ENCODE results near the gene YWHAH.
A peak's percentile ranks its signal among the peaks of the same experiment; 100 is the strongest.

YWHAH gene

GRCh38 chr22:31987218-31987617 lies 42.9 kb downstream of the YWHAH start:
- Histone ChIP-seq H3K36me3 (ENCODE audit: control insufficient read depth, insufficient read depth, low read length, severe bottlenecking) (no peaks in the 10 kb centered on the region), H3K4me1 (ENCODE audit: control insufficient read depth, insufficient read depth, low read length) (no peaks in the 10 kb centered on the region), H3K4me3 (ENCODE audit: low read length) (no peak overlapping the region), H3K27me3 (replicated peaks; ENCODE audit: control insufficient read depth, insufficient read depth, low read length) (peaks cover 24% of the 10 kb centered on the region), H3K9me3 (ENCODE audit: control insufficient read depth, low read length) (no peaks in the 10 kb centered on the region), H3K9ac (ENCODE audit: low read length) (no peak overlapping the region)
- no peak for DNase-seq (ENCODE audit: low read depth)

- no peak overlapping the region for H3K4me3 ChIP-seq (ENCODE audit: low read length)
- no peak overlapping the region for H3K9ac ChIP-seq (ENCODE audit: low read length)
- H3K27me3 ChIP-seq (replicated peaks; ENCODE audit: control insufficient read depth, insufficient read depth, low read length): peaks cover 26% of the 10 kb centered on the region
- no peaks in the 10 kb centered on the region for H3K4me1 ChIP-seq (ENCODE audit: control insufficient read depth, insufficient read depth, low read length)
- no peak for DNase-seq (ENCODE audit: low read depth)
- H3K9me3 ChIP-seq (ENCODE audit: control insufficient read depth, low read length): no peaks in the 10 kb centered on the region
- H3K36me3 ChIP-seq (ENCODE audit: control insufficient read depth, insufficient read depth, low read length, severe bottlenecking): no peaks in the 10 kb centered on the region
Measured at GRCh38 chr22:31991102-31991839, 46.9 kb downstream of the YWHAH start.

GRCh38 chr22:31995046-31995445 lies 50.7 kb downstream of the YWHAH start:
- no peaks in the 10 kb centered on the region for H3K9me3 ChIP-seq (ENCODE audit: control insufficient read depth, low read length)
- H3K27me3 ChIP-seq (replicated peaks; ENCODE audit: control insufficient read depth, insufficient read depth, low read length): peaks cover 18% of the 10 kb centered on the region
- no peaks in the 10 kb centered on the region for H3K36me3 ChIP-seq (ENCODE audit: control insufficient read depth, insufficient read depth, low read length, severe bottlenecking)
- H3K9ac ChIP-seq (ENCODE audit: low read length): no peak overlapping the region
- no peaks in the 10 kb centered on the region for H3K4me1 ChIP-seq (ENCODE audit: control insufficient read depth, insufficient read depth, low read length)
- no peak for DNase-seq (ENCODE audit: low read depth)
- H3K4me3 ChIP-seq (ENCODE audit: low read length): no peak overlapping the region

- no peak overlapping the region for H3K4me3 ChIP-seq (ENCODE audit: low read length)
- no peak overlapping the region for H3K9ac ChIP-seq (ENCODE audit: low read length)
- H3K27me3 ChIP-seq (replicated peaks; ENCODE audit: control insufficient read depth, insufficient read depth, low read length): peaks cover 10% of the 10 kb centered on the region
- no peaks in the 10 kb centered on the region for H3K9me3 ChIP-seq (ENCODE audit: control insufficient read depth, low read length)
- H3K36me3 ChIP-seq (ENCODE audit: control insufficient read depth, insufficient read depth, low read length, severe bottlenecking): no peaks in the 10 kb centered on the region
- H3K4me1 ChIP-seq (ENCODE audit: control insufficient read depth, insufficient read depth, low read length): no peaks in the 10 kb centered on the region
- no peak for DNase-seq (ENCODE audit: low read depth)
Measured at GRCh38 chr22:31995807-31996206, 51.5 kb downstream of the YWHAH start.

GRCh38 chr22:31998784-31999385 lies 54.5 kb downstream of the YWHAH start:
- Histone ChIP-seq H3K36me3 (ENCODE audit: control insufficient read depth, insufficient read depth, low read length, severe bottlenecking) (no peaks in the 10 kb centered on the region), H3K4me3 (ENCODE audit: low read length) (no peak overlapping the region), H3K27me3 (replicated peaks; ENCODE audit: control insufficient read depth, insufficient read depth, low read length) (peaks cover 7% of the 10 kb centered on the region), H3K4me1 (ENCODE audit: control insufficient read depth, insufficient read depth, low read length) (no peaks in the 10 kb centered on the region), H3K9me3 (ENCODE audit: control insufficient read depth, low read length) (no peaks in the 10 kb centered on the region), H3K9ac (ENCODE audit: low read length) (no peak overlapping the region)
- DNase-seq (ENCODE audit: low read depth): no peak

- Histone ChIP-seq H3K9ac (ENCODE audit: low read length) (no peak overlapping the region), H3K4me1 (ENCODE audit: control insufficient read depth, insufficient read depth, low read length) (peaks cover 2% of the 10 kb centered on the region), H3K4me3 (ENCODE audit: low read length) (no peak overlapping the region), H3K9me3 (ENCODE audit: control insufficient read depth, low read length) (no peaks in the 10 kb centered on the region), H3K27me3 (replicated peaks; ENCODE audit: control insufficient read depth, insufficient read depth, low read length) (peaks cover 5% of the 10 kb centered on the region), H3K36me3 (ENCODE audit: control insufficient read depth, insufficient read depth, low read length, severe bottlenecking) (no peaks in the 10 kb centered on the region)
- DNase-seq (ENCODE audit: low read depth): no peak
Measured at GRCh38 chr22:32000181-32000580, 55.8 kb downstream of the YWHAH start.

- H3K4me3 ChIP-seq (ENCODE audit: low read length): no peak overlapping the region
- peak; percentile 3 for DNase-seq (ENCODE audit: low read depth)
Measured at GRCh38 chr22:32005453-32005852, 61.1 kb downstream of the YWHAH start.

More at GRCh38 chr22:32005453-32005852, 61.1 kb downstream of the YWHAH start:
- no peaks in the 10 kb centered on the region for H3K36me3 ChIP-seq (ENCODE audit: control insufficient read depth, insufficient read depth, low read length, severe bottlenecking)
- H3K9ac ChIP-seq (ENCODE audit: low read length): no peak overlapping the region
- no peaks in the 10 kb centered on the region for H3K27me3 ChIP-seq (replicated peaks; ENCODE audit: control insufficient read depth, insufficient read depth, low read length)
- peaks cover 8% of the 10 kb centered on the region for H3K4me1 ChIP-seq (ENCODE audit: control insufficient read depth, insufficient read depth, low read length)
- peaks cover 7% of the 10 kb centered on the region for H3K9me3 ChIP-seq (ENCODE audit: control insufficient read depth, low read length)

All from adipocyte (in vitro differentiated cells).